Endothelial cell of umbilical vein (primary cell): Measurements from ENCODE around the gene NUDT5.
"Not testable (repeated sequence)": the region's sequence is repeated elsewhere in the genome, so short reads cannot be mapped to it uniquely, and the experiment has no call there.

ENCODE experiments used
- CTCF ChIP-seq, 2 donors: IDR thresholded peaks; 1 replicate in 1 of 2; 2 replicates in 1 of 2; pipeline ENCODE4 v1.5.1; 2011; ENCODE audit warnings: low read length in 2 of 2, mild to moderate bottlenecking in 2 of 2, moderate library complexity in 2 of 2, control low read depth in 1 of 2, inconsistent platforms in 1 of 2, low read depth in 1 of 2; ENCODE audit not compliant: insufficient read depth in 1 of 2; ENCODE audit errors: extremely low read depth in 1 of 2
- EZH2 ChIP-seq: IDR thresholded peaks from 2 replicates; pipeline ENCODE4 v1.6.1; 2012; ENCODE audit warnings: borderline replicate concordance, low read depth, mild to moderate bottlenecking, moderate library complexity, low read length, inconsistent platforms; ENCODE audit not compliant: severe bottlenecking
- GATA2 ChIP-seq: IDR thresholded peaks from 2 replicates; pipeline ENCODE4 v1.7.0; 2011; ENCODE audit warnings: low read depth, mild to moderate bottlenecking, moderate library complexity, mixed read lengths, low read length; ENCODE audit not compliant: insufficient read length, insufficient read depth
- JUN ChIP-seq: IDR thresholded peaks from 2 replicates; pipeline ENCODE4 v1.6.1; 2011; ENCODE audit warnings: borderline replicate concordance, low read depth; ENCODE audit not compliant: insufficient read length, insufficient read depth
- MAX ChIP-seq: IDR thresholded peaks from 2 replicates; pipeline ENCODE4 v1.6.1; 2011; ENCODE audit not compliant: insufficient read depth, insufficient read length
- MYC ChIP-seq: IDR thresholded peaks from one replicate; pipeline ENCODE4 v1.6.1; 2011; ENCODE audit warnings: mild to moderate bottlenecking, low read depth, low read length
- POLR2A ChIP-seq: IDR thresholded peaks from 2 replicates; pipeline ENCODE4 v1.6.1; 2012; ENCODE audit warnings: low read depth, mild to moderate bottlenecking, control low read depth, low read length
- POLR2AphosphoS5 ChIP-seq: IDR thresholded peaks from 2 replicates; pipeline ENCODE4 v1.6.1; 2012; ENCODE audit warnings: low read depth, mild to moderate bottlenecking, control low read depth, low read length, moderate library complexity; ENCODE audit not compliant: insufficient read depth

DNA sequence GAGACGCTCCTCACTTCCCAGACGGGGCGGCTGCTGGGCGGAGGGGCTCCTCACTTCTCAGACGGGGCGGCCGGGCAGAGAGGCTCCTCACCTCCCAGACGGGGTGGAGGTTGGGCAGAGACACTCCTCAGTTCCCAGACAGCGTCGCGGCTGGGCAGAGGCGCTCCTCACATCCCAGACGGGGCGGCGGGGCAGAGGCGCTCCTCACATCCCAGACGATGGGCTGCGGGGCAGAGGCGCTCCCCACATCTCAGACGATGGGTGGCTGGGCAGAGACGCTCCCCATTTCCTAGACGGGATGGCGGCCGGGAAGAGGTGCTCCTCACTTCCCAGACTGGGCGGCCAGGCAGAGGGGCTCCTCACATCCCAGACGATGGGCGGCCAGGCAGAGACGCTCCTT, 30.7 kb upstream of the NUDT5 start:
- not testable (repeated sequence) for TF ChIP-seq CTCF (IDR thresholded peaks at IDR 0.05; ENCODE audit: extremely low read depth in 1 of 2, insufficient read depth in 1 of 2, low read depth in 1 of 2, low read length in 2 of 2); POLR2A; MYC; MAX; POLR2AphosphoS5; GATA2; EZH2; JUN
